GM12878 (cell line): ENCODE data around the gene PHF2. TPM values are rescaled to one million over a fixed set of nuclear protein-coding genes. Genes with fewer than 3 reads are reported as not detected.

Source experiments
- ATAC-seq: fragments of 200-7000 bp; cut with Tn5 transposase; 3 replicates; pipeline ENCODE4 v1.9.1; 2020; ENCODE audit warnings: mild to moderate bottlenecking, moderate library complexity
- BruUV-seq: library from RNA; stranded (reverse); fragments of 400-500 nt; replicated peaks from 2 replicates; lab custom pipeline; 2021; lab: Mats Ljungman, UMichigan
- CTCF ChIA-PET: fragments of 300-600 bp; sonication (Branson Sonifier 250); formaldehyde crosslinking; extraction: SDS; loops from one replicate; lab custom pipeline; 2021; ENCODE audit warnings: inconsistent platforms; lab: Yijun Ruan, JAX
- POLR2A ChIA-PET: fragments of 350-600 bp; formaldehyde crosslinking; extraction: SDS; loops from one replicate; lab custom pipeline; 2021; ENCODE audit warnings: inconsistent platforms; lab: Charles Lee
- RAD21 ChIA-PET: fragments of 300-600 bp; sonication (Branson Sonifier 250); formaldehyde crosslinking; loops from one replicate; lab custom pipeline; 2023; ENCODE audit warnings: antibody characterized with exemption; ENCODE audit not compliant: unreplicated experiment; lab: Charles Lee
- SMC1A ChIA-PET: fragments of 300-600 bp; sonication (Branson Sonifier 250); formaldehyde crosslinking; loops from one replicate; lab custom pipeline; 2023; ENCODE audit not compliant: unreplicated experiment, uncharacterized antibody; lab: Charles Lee
- DNase-seq: peaks from one replicate; pipeline ENCODE4 v3.0.0-alpha.2; 2011; ENCODE audit warnings: low read depth, low spot score
- FAIRE-seq: peaks from 3 replicates; lab custom pipeline; 2011; peaks lifted over from hg19 to GRCh38; lab: Jason Lieb, UNC
- H2AFZ ChIP-seq: 2 replicates; pipeline ENCODE4 v1.6.0; 2011; ENCODE audit warnings: low read depth, low read length, control low read depth; ENCODE audit not compliant: control insufficient read depth
- H3K27ac ChIP-seq: 2 replicates; pipeline ENCODE4 v1.5.1; 2011; ENCODE audit warnings: control low read depth; ENCODE audit not compliant: control insufficient read depth, insufficient read depth
- H3K27me3 ChIP-seq, 2 experiments: replicated peaks in 1 of 2; 2 replicates each; pipeline versions ENCODE4 v1.6.0 to v1.6.1; 2011; ENCODE audit warnings: low read length in 1 of 2; ENCODE audit not compliant: control insufficient read depth in 2 of 2, insufficient read depth in 2 of 2
- H3K36me3 ChIP-seq, 2 experiments: 2 replicates each; pipeline ENCODE4 v1.5.1; 2011; ENCODE audit warnings: low read length in 1 of 2; ENCODE audit not compliant: control insufficient read depth in 2 of 2, insufficient read depth in 2 of 2
- H3K4me1 ChIP-seq: 2 replicates; pipeline ENCODE4 v1.6.1; 2011; ENCODE audit warnings: mild to moderate bottlenecking, low read length, moderate library complexity, mixed read lengths; ENCODE audit not compliant: control insufficient read depth, insufficient read depth
- H3K4me2 ChIP-seq: 2 replicates; pipeline ENCODE4 v1.6.0; 2011; ENCODE audit warnings: control low read depth; ENCODE audit not compliant: control insufficient read depth, insufficient read depth
- H3K4me3 ChIP-seq: fragments of 200-600 bp; sonication (generic); 2 replicates; pipeline ENCODE4 v1.5.1; 2016
- H3K79me2 ChIP-seq: 2 replicates; pipeline ENCODE4 v1.6.0; 2011; ENCODE audit warnings: low read length; ENCODE audit not compliant: control insufficient read depth, insufficient read depth
- H3K9ac ChIP-seq: 2 replicates; pipeline ENCODE4 v1.8.0; 2011; ENCODE audit warnings: low read length, control low read depth, mixed read lengths; ENCODE audit not compliant: control insufficient read depth, insufficient read depth
- H3K9me3 ChIP-seq: replicated peaks from 3 replicates; pipeline ENCODE4 v1.5.1; 2011; ENCODE audit warnings: mild to moderate bottlenecking, low read length; ENCODE audit not compliant: control insufficient read depth, insufficient read depth
- H4K20me1 ChIP-seq: 2 replicates; pipeline ENCODE4 v1.6.0; 2011; ENCODE audit not compliant: control insufficient read depth, insufficient read depth
- CHD2 ChIP-seq: IDR thresholded peaks from 2 replicates; pipeline ENCODE4 v1.6.1; 2011; ENCODE audit warnings: low read depth, low read length, improper control_type of control experiment, borderline replicate concordance
- E2F8 ChIP-seq: fragments of 450-650 bp; IDR thresholded peaks from 2 replicates; pipeline ENCODE4 v1.6.1; 2018; ENCODE audit warnings: mild to moderate bottlenecking, low read depth, moderate library complexity; ENCODE audit not compliant: partially characterized antibody
- NFYB ChIP-seq: IDR thresholded peaks from 2 replicates; pipeline ENCODE4 v1.6.1; 2011; ENCODE audit warnings: low read depth, mild to moderate bottlenecking, low read length, improper control_type of control experiment, moderate library complexity; ENCODE audit not compliant: insufficient read depth
- NR2C2 ChIP-seq: IDR thresholded peaks from 2 replicates; pipeline ENCODE4 v1.6.1; 2011; ENCODE audit warnings: borderline replicate concordance, low read depth; ENCODE audit not compliant: control insufficient read depth, insufficient read length
- RAD21 ChIP-seq: IDR thresholded peaks from 2 replicates; pipeline ENCODE4 v1.6.1; 2011; ENCODE audit warnings: mild to moderate bottlenecking, low read depth, low read length, moderate library complexity; ENCODE audit not compliant: insufficient read depth
- RAD51 ChIP-seq: fragments of 450-650 bp; IDR thresholded peaks from 2 replicates; pipeline ENCODE4 v1.6.1; 2016; ENCODE audit warnings: moderate library complexity, mild to moderate bottlenecking, inconsistent platforms
- SREBF1 ChIP-seq: IDR thresholded peaks from 2 replicates; pipeline ENCODE4 v1.6.1; 2012; ENCODE audit warnings: mild to moderate bottlenecking, low read length
- SRF ChIP-seq, 2 experiments: IDR thresholded peaks; 2 replicates each; pipeline ENCODE4 v1.6.1; 2011; ENCODE audit warnings: low read depth in 2 of 2, low read length in 2 of 2, mild to moderate bottlenecking in 1 of 2, moderate library complexity in 1 of 2
- SUZ12 ChIP-seq: fragments of 200-600 bp; sonication (generic); IDR thresholded peaks from one replicate; pipeline ENCODE4 v1.6.1; 2018; ENCODE audit warnings: antibody characterized with exemption, mild to moderate bottlenecking; ENCODE audit not compliant: unreplicated experiment
- WRNIP1 ChIP-seq: IDR thresholded peaks from 2 replicates; pipeline ENCODE4 v1.6.1; 2011; ENCODE audit warnings: low read depth, low read length, improper control_type of control experiment, borderline replicate concordance
- ZBED1 ChIP-seq: IDR thresholded peaks from 2 replicates; pipeline ENCODE4 v1.6.1; 2016; ENCODE audit warnings: borderline replicate concordance
- WGBS: methylation state at CpG from one replicate; pipeline ENCODE4 v1.1.6; 2016; ENCODE audit warnings: low lambda C conversion rate; ENCODE audit not compliant: insufficient replicate concordance, insufficient coverage; ENCODE audit errors: missing lambda C conversion rate; 5-methylcytosine and 5-hydroxymethylcytosine counted together
- in situ Hi-C: fragments of 300-500 bp; cut with MboI; formaldehyde crosslinking; loops from 9 replicates; pipeline ENCODE4 v1.14.3; 2018; ENCODE audit warnings: mixed read lengths
- intact Hi-C: fragments of 100-400 bp; cut with micrococcal nuclease; formaldehyde crosslinking; loops from one replicate; pipeline ENCODE4 v1.14.2; 2022; ENCODE audit not compliant: unreplicated experiment
- polyA plus RNA-seq, 11 experiments: library from polyadenylated mRNA; depleted of rRNA in 4 of 11; unstranded in 6 of 11; stranded (reverse) in 5 of 11; fragments of >200 nt; fragmentation: Nextera tagmentation in 4 of 11; fragmentation: Illumina TruSeq in 1 of 11; extraction: Ambion mirVana in 4 of 11; extraction: Trizol in 1 of 11; gene quantifications; 1 replicate in 1 of 11; 2 replicates in 10 of 11; pipeline versions ENCODE4 v1.2.1 to v1.2.3, GENCODE V29; 2011 to 2016; ENCODE audit warnings: inconsistent platforms in 2 of 11, missing spikeins in 2 of 11, low read depth in 1 of 11
- total RNA-seq, 4 experiments: library from RNA; depleted of rRNA in 3 of 4; stranded (reverse); fragments of >200 nt in 3 of 4; fragmentation: Illumina TruSeq in 1 of 4; extraction: Trizol in 1 of 4; gene quantifications; 2 replicates each; pipeline versions ENCODE4 v1.2.1 to v1.2.3, GENCODE V29; 2013 to 2021
- TF ChIP-seq, protein P1 (sequence below): fragments of 450-650 bp; IDR thresholded peaks from 2 replicates; pipeline ENCODE4 v1.6.1; 2017; ENCODE audit warnings: antibody characterized with exemption, mild to moderate bottlenecking, moderate library complexity

PHF2 gene
- total and polyA plus RNA-seq, 10 of the 15 experiments (the other 5 are each of a cell fraction or from before 2014, with no cell fraction given) = 0.34 to 13.3 (median 5.5) TPM

DNA sequence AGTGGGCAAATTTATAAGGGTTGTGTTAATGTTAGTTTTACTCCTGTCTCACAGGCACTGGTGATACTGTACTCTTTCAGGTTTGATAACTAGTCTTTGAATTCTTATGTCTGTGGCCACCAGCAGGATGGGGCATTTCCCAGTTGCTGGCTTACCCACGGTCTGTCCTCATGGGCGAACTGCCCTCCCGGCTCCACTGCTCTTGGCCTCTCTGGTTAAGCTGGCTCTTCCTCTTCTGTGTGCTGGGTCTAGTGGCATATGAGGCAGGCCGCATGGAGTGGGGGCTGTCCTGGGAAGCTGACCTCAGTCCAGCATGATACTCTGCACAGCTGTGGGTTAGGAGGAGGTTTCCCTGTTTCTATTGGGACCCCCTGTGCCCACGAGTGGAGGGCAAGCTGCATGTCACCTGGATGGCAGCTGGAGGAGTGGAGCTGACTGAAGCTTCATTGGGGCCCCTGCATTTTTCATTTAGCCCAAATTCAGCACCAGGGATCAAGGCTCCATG, 19.5 kb downstream of the PHF2 start:
- intact Hi-C loops = no loop called here
- CTCF ChIA-PET = interaction anchor here (0.6 kb wide), 1 partner anchor 1572 kb away, joined by 4 read pairs; no protein-coding TSS in a partner anchor

DNA sequence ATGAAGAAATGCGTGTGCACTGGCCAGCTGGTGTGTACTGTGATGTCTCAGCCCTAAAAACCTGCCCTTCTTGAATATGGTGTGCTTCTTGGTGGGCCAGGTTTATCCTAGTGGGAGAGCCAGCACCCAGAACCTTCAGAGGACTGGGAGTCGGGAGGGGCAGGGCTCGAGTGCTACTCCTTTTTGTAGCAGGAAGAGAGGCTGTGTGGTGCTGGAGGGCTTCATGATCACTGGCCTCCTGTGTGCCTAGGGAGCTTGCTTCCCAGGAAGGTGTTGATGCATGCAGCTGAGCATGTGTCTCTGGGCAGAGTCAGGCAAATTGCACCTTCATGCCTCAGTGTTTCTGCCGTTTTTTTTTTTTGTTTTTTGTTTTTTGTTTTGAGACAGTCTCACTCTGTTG, 20.0 kb downstream of the PHF2 start:
- H3K27me3 ChIP-seq = no peaks in the 10 kb centered on the region
- no TSS peak for BruUV-seq
- H4K20me1 ChIP-seq = no peaks in the 10 kb centered on the region
- H3K9ac ChIP-seq = no peak overlapping the region
- RAD21 ChIA-PET = no interaction called here
- no peak overlapping the region for H3K27ac ChIP-seq
- CTCF ChIA-PET = interaction anchor here (0.6 kb wide), 1 partner anchor 1572 kb away, joined by 4 read pairs; no protein-coding TSS in a partner anchor
- peaks cover 3% of the 10 kb centered on the region; the same call in 1 of the 2 replicates for H3K4me1 ChIP-seq
- WGBS = 16% methylated on average over 4 of the region's 4 CpGs
- POLR2A ChIA-PET = no interaction called here
- H3K9me3 ChIP-seq = no peaks in the 10 kb centered on the region
- ATAC-seq (peak; percentile 14; the same call in 1 of the 3 replicates), DNase-seq (no peak), FAIRE-seq (no peak)
- in situ Hi-C loops = no loop called here
- no peak overlapping the region for H2AFZ ChIP-seq
- no peaks in the 10 kb centered on the region for H3K79me2 ChIP-seq
- SMC1A ChIA-PET = no interaction called here
- no peaks in the 10 kb centered on the region for H3K36me3 ChIP-seq
- no peak overlapping the region for H3K4me3 ChIP-seq
- intact Hi-C loops = no loop called here
- no peak overlapping the region for H3K4me2 ChIP-seq
- TF ChIP-seq, protein P1, sequence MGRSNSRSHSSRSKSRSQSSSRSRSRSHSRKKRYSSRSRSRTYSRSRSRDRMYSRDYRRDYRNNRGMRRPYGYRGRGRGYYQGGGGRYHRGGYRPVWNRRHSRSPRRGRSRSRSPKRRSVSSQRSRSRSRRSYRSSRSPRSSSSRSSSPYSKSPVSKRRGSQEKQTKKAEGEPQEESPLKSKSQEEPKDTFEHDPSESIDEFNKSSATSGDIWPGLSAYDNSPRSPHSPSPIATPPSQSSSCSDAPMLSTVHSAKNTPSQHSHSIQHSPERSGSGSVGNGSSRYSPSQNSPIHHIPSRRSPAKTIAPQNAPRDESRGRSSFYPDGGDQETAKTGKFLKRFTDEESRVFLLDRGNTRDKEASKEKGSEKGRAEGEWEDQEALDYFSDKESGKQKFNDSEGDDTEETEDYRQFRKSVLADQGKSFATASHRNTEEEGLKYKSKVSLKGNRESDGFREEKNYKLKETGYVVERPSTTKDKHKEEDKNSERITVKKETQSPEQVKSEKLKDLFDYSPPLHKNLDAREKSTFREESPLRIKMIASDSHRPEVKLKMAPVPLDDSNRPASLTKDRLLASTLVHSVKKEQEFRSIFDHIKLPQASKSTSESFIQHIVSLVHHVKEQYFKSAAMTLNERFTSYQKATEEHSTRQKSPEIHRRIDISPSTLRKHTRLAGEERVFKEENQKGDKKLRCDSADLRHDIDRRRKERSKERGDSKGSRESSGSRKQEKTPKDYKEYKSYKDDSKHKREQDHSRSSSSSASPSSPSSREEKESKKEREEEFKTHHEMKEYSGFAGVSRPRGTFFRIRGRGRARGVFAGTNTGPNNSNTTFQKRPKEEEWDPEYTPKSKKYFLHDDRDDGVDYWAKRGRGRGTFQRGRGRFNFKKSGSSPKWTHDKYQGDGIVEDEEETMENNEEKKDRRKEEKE = no peak
- no peak for TF ChIP-seq SREBF1
- TF ChIP-seq ZBED1 = no peak
- TF ChIP-seq WRNIP1 = no peak
- TF ChIP-seq RAD51 = no peak
- no peak for TF ChIP-seq RAD21
- TF ChIP-seq E2F8 = no peak
- TF ChIP-seq CHD2 = no peak
- no peak for TF ChIP-seq NFYB
- TF ChIP-seq SUZ12 = no peak
- no peak for TF ChIP-seq NR2C2

More for the DNA sequence above, 19.5 kb downstream of the PHF2 start:
- RAD21 ChIA-PET = no interaction called here
- H3K79me2 ChIP-seq = no peaks in the 10 kb centered on the region
- POLR2A ChIA-PET = no interaction called here
- H3K4me2 ChIP-seq = no peak overlapping the region
- in situ Hi-C loops = no loop called here
- no peak for FAIRE-seq
- H2AFZ ChIP-seq = no peak overlapping the region
- no peak overlapping the region for H3K9ac ChIP-seq
- H3K36me3 ChIP-seq = no peaks in the 10 kb centered on the region
- no peak overlapping the region for H3K27ac ChIP-seq
- SMC1A ChIA-PET = no interaction called here
- H4K20me1 ChIP-seq = peaks cover under 1% of the 10 kb centered on the region; the same call in 1 of the 2 replicates
- no peak for DNase-seq
- peaks cover 3% of the 10 kb centered on the region; the same call in 1 of the 2 replicates for H3K4me1 ChIP-seq
- WGBS = 69% methylated on average over 5 of the region's 5 CpGs
- BruUV-seq = no TSS peak
- no peak overlapping the region for H3K4me3 ChIP-seq
- no peak for ATAC-seq
- H3K27me3 ChIP-seq = no peaks in the 10 kb centered on the region
- H3K9me3 ChIP-seq = no peaks in the 10 kb centered on the region
- TF ChIP-seq SRF (IDR thresholded peaks at IDR 0.05; ENCODE audit: low read depth in 2 of 2, low read length in 2 of 2) = no peak
